Peyer's patch (tissue), 4 donors: Measurements from ENCODE around the gene PDE11A. TPM values are rescaled to one million over a fixed set of nuclear protein-coding genes. Genes with fewer than 3 reads are reported as not detected.

Source experiments
- DNase-seq, 3 donors: peaks; one replicate each; pipeline ENCODE4 v3.0.0-alpha.2; 2017 to 2019
- H3K27ac ChIP-seq, 4 donors: fragments of 200-600 bp; sonication (generic); one replicate each; pipeline ENCODE4 v1.5.1; 2016 to 2019
- H3K27me3 ChIP-seq, 2 donors: fragments of 200-600 bp; sonication (generic); one replicate each; pipeline ENCODE4 v1.5.1; 2019
- H3K36me3 ChIP-seq, 3 donors: fragments of 200-600 bp; sonication (generic); one replicate each; pipeline ENCODE4 v1.5.1; 2016 to 2019
- H3K4me1 ChIP-seq, 4 donors: fragments of 200-600 bp; sonication (generic); one replicate each; pipeline ENCODE4 v1.5.1; 2016 to 2019
- H3K4me3 ChIP-seq, 4 donors: fragments of 200-600 bp; sonication (generic); 1 replicate in 3 of 4; 2 replicates in 1 of 4; pipeline ENCODE4 v1.5.1; 2016 to 2019; ENCODE audit warnings: mild to moderate bottlenecking in 1 of 4
- H3K9me3 ChIP-seq, 4 donors: fragments of 200-600 bp; sonication (generic); one replicate each; pipeline ENCODE4 v1.5.1; 2016 to 2019; ENCODE audit warnings: mild to moderate bottlenecking in 1 of 4
- POLR2A ChIP-seq, 2 donors: fragments of 450-650 bp; IDR thresholded peaks; one replicate each; pipeline ENCODE4 v1.5.1; 2017; ENCODE audit warnings: antibody characterized with exemption in 2 of 2, mild to moderate bottlenecking in 2 of 2, moderate library complexity in 2 of 2
- total RNA-seq, 4 donors: library from RNA; depleted of rRNA; stranded (reverse); fragments of >200 nt; gene quantifications; one replicate each; pipeline ENCODE4 v1.1.0, GENCODE V29; 2016
- TF ChIP-seq, protein P1 (sequence below), 6 experiments: fragments of 450-650 bp in 4 of 6; fragments of 200-600 bp in 2 of 6; sonication (generic) in 1 of 6; IDR thresholded peaks; one replicate each; pipeline ENCODE4 v1.5.1; 2017 to 2019; ENCODE audit warnings: antibody characterized with exemption in 6 of 6, mild to moderate bottlenecking in 3 of 6, moderate library complexity in 1 of 6

PDE11A gene
- total RNA-seq, 4 donors from 2014 or later, result 1.6 to 2.1 (median 1.7) TPM

DNA sequence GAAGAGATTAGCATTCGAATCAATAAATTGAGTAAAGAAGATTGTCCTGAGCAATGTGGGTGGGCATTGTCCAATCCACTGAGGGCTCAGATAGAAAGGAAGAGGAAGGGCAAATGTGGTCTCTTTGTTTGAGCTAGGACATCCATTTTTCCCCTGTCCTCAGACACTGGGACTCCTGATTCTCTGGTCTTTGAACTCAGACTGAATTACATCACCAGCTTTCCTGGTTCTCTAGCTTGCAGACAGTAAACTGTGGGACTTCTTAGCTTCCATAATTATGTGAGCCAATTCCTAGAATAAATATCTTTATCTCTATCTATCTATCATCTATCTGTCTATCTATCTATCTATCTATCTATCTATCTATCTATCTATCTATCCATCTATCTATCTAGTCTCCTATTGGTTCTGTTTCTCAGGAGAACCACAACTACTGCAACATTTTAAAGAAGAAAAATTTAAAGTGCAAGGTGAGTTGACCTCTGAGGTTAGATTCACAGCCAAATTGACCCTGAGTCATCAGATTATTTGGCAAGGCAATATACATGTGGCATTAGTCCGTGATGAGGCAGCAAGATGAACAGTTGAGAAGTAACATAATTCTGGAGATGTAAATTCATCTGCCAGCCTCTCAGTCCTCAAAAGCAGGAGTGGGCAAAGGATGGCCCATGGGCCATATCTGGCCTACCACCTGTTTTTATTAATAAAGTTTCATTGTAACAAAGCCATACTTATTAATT lies 191.4 kb downstream of the PDE11A start:
- H3K4me3 ChIP-seq, result no peak overlapping the region
- peak overlapping the region in 2 of 4 donors; percentile 38 to 56 for H3K27ac ChIP-seq
- no peaks in the 10 kb centered on the region for H3K9me3 ChIP-seq
- TF ChIP-seq, protein P1, sequence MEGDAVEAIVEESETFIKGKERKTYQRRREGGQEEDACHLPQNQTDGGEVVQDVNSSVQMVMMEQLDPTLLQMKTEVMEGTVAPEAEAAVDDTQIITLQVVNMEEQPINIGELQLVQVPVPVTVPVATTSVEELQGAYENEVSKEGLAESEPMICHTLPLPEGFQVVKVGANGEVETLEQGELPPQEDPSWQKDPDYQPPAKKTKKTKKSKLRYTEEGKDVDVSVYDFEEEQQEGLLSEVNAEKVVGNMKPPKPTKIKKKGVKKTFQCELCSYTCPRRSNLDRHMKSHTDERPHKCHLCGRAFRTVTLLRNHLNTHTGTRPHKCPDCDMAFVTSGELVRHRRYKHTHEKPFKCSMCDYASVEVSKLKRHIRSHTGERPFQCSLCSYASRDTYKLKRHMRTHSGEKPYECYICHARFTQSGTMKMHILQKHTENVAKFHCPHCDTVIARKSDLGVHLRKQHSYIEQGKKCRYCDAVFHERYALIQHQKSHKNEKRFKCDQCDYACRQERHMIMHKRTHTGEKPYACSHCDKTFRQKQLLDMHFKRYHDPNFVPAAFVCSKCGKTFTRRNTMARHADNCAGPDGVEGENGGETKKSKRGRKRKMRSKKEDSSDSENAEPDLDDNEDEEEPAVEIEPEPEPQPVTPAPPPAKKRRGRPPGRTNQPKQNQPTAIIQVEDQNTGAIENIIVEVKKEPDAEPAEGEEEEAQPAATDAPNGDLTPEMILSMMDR (IDR thresholded peaks at IDR 0.05), result no peak
- TF ChIP-seq POLR2A (IDR thresholded peaks at IDR 0.05), result no peak
- DNase-seq, result no peak
- no peaks in the 10 kb centered on the region for H3K27me3 ChIP-seq
- no peaks in the 10 kb centered on the region for H3K36me3 ChIP-seq
- no peaks in the 10 kb centered on the region for H3K4me1 ChIP-seq

DNA sequence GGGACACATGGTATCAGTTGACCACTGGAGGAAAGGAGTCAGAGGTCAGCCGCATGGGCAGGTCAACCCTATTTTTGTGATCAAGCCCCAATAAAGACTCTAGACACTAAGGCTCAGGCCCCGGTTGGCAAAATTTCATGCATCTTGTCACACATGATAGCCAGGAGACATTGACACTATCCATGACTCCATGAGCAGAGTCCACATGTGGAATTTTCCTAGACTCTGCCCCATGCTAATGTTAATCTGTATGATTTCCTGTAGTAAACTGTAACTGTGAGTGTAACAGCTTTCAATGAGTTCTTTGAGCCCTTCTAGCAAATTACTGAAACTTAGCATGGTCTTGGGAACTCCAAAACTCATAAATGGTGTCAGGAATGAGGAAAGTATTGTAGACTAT lies 192.3 kb downstream of the PDE11A start:
- no peaks in the 10 kb centered on the region for H3K36me3 ChIP-seq
- no peak for TF ChIP-seq POLR2A (IDR thresholded peaks at IDR 0.05)
- TF ChIP-seq, protein P1 (IDR thresholded peaks at IDR 0.05), result no peak
- no peaks in the 10 kb centered on the region for H3K4me1 ChIP-seq
- no peaks in the 10 kb centered on the region for H3K27me3 ChIP-seq
- H3K9me3 ChIP-seq, result no peaks in the 10 kb centered on the region
- H3K4me3 ChIP-seq, result no peak overlapping the region
- DNase-seq, result peak in 1 of 3 donors; percentile 49
- peak overlapping the region in 2 of 4 donors; percentile 38 to 56 for H3K27ac ChIP-seq

DNA sequence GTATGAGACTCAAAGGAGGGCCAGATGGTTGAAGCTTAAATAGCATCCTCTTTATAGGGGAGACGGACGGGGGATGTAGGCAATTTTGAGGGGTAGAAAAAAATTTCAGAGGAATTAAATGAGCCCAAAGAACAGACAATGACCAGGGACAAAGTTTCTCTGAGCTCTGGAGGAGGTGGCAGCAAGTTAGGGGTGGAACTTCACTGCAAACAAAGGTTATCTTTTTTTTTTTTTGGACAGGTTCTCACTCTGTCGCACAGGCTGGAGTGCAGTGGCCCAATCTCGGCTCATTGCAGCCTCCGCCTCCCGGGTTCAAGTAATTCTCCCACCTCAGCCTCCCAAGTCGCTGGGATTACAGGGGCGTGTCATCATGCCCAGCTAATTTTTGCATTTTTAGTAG lies 195.6 kb downstream of the PDE11A start:
- Histone ChIP-seq H3K4me3 (no peak overlapping the region), H3K9me3 (no peaks in the 10 kb centered on the region), H3K27me3 (no peaks in the 10 kb centered on the region), H3K36me3 (no peaks in the 10 kb centered on the region), H3K4me1 (no peaks in the 10 kb centered on the region), H3K27ac (no peak overlapping the region)
- no peak for DNase-seq
- TF ChIP-seq, protein P1 (IDR thresholded peaks at IDR 0.05), result no peak
- no peak for TF ChIP-seq POLR2A (IDR thresholded peaks at IDR 0.05)

DNA sequence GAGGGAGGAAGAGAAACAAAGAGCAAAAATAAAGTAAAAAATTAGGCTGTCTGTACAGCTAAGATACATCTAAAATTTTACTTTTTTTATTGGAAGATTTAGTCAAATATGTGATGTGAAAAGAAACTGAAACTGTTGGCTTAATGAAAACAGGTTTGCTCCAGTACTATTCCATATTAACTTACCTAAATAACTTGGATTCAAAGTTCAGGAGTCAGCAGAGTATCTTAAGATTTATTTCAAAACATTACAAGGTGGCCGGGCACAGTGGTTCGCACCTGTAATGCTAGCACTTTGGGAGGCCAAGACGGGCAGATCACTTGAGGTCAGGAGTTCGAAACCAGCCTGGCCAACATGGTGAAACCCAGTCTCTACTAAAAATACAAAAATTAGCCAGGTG lies 197.9 kb downstream of the PDE11A start:
- Histone ChIP-seq H3K4me1 (no peaks in the 10 kb centered on the region), H3K4me3 (no peak overlapping the region), H3K27ac (peak overlapping the region in 2 of 4 donors; percentile 40 to 64), H3K9me3 (no peaks in the 10 kb centered on the region), H3K27me3 (no peaks in the 10 kb centered on the region), H3K36me3 (no peaks in the 10 kb centered on the region)
- DNase-seq, result no peak
- TF ChIP-seq, protein P1 (IDR thresholded peaks at IDR 0.05), result no peak
- TF ChIP-seq POLR2A (IDR thresholded peaks at IDR 0.05), result no peak

DNA sequence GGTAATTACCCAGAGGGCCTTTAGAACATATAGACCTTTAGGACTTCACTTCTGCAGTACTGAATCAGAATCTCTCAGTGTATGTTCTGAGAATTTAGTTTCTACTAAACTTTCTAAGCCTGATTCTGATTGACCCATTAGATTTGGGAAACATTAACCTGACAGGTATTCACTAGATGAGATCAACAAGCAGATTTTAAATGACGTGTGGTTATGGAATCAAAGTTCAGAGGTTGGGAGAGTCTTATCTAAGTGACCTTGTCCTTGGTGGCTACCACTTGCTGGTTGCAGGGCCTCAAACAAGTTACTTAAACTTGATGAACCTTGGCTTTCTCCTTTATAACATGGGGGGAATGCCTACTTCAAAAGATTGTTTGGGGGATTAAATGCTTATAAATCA lies 198.7 kb downstream of the PDE11A start:
- no peak for TF ChIP-seq POLR2A (IDR thresholded peaks at IDR 0.05)
- TF ChIP-seq, protein P1 (IDR thresholded peaks at IDR 0.05), result no peak
- Histone ChIP-seq H3K4me1 (no peaks in the 10 kb centered on the region), H3K27me3 (no peaks in the 10 kb centered on the region), H3K36me3 (no peaks in the 10 kb centered on the region), H3K9me3 (no peaks in the 10 kb centered on the region), H3K27ac (peak overlapping the region in 2 of 4 donors; percentile 40 to 64), H3K4me3 (no peak overlapping the region)
- DNase-seq, result no peak
